Kidney capillary endothelial cell (primary cell): ENCODE results near the gene SP5.
"Not testable (repeated sequence)": the region's sequence is repeated elsewhere in the genome, so short reads cannot be mapped to it uniquely, and the experiment has no call there.

ENCODE experiments used
- DNase-seq: peaks from one replicate; pipeline ENCODE4 v3.0.0-alpha.2; 2018; ENCODE audit warnings: low spot score

SP5 gene

DNA sequence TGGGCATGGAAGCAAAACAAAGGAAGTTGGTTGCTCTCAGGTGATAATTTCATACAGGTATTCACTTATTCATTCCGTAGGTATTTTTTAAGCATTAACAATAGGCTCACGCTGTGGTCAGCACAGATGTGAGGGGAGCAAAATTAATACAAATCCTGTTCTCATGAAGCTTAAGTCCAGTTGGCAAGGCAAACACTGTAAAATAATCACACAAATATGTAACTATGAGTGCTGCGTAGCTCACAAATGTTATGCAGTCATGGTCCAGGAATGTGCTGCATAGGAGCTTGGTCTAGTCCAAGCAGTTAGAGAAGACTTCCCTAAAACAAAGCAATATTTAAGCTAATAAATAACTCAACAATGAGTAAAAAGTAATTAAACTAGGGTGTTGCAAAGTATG lies 23.9 kb downstream of the SP5 start:
- no peak for DNase-seq

DNA sequence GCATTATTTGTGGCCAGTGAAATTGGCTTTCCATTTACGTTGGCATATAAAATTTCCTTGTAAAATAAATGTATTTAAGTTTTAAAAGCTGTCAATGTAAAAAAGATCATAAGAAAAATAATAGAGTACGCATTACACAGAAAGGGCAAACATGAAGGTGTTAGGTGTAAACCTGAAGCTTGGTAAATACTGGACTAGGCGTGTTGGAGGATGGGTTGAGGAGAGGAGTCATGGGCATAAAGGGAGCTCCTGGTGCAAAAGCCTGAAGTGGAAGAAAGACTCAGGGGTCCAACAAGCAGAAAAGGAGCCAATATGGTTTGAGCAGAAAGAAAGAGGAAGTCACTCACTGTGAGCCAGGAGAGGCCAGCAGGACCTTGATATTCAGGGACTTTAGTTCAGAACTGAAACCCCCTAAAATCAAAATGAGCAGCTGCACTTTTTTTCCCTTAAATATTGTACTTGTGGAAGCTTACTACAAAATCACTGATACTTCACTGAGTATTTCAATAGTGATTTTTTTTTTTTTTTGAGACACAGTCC lies 24.4 kb downstream of the SP5 start:
- DNase-seq, result no peak

DNA sequence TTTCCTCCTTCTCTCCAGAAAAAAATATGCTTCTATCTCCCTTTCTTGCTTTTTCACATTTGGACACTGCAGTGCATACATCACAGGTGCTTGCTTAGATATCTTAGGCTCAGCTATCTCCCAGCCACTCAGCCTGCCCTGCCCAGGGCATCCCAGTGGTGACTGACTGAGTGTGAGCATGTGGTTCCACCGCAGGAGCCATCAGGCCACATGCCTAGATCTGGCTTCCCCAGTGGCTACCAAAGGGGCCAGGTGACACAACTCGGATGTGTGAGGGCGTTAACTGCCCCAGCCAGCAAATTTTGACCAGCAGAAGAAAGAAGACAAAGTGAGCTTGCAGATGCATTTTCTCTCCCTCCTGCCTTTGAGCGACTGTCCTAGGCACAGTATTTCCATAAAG lies 25.5 kb downstream of the SP5 start:
- DNase-seq, result no peak

DNA sequence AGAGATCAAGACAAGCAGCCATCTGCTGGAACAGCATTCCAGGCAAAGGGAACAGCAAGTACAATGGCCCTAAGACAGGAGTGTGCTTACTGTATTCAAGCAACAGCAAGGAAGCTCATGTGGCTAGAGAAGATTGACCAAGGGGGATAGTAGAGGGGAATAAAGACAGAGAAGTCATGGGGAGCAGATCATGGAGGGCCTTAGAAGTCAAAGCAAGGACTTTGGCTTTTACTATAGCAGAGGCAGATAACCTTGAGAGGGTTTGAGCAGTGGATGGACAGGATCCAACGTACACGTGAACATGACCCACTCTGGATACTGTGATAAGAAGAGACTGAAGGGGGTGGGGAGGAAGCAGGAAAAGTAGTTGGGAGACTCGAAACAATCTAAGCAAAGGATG lies 26.9 kb downstream of the SP5 start:
- DNase-seq, result no peak

DNA sequence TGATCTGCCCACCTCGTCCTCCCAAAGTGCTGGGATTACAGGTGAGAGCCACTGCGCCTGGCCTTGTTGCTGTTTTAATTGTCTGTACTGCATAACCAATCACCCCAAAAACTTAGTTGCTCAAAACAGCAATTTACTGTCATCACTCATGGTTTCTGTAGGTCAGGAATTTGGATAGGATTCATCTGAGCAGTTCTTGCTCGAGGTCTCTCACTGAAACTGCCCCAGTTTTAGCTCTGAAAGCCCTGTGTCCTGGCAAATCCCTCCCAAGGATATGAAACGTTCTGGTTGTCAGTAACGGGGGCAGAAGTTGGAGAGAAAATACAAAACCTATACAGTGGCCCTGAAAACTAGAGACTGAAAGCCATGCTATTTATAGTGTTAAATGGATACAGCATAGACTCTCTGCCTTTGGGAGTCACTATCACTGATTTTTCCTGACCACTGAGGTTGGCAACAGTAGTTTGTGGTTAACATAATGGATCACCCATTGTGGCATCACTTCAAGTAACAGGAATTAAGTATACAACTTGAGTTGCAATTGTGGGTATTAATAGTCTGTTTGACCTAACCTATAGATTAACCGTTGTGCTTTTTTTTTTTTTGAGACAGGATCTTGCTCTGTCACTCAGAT lies 27.9 kb downstream of the SP5 start:
- no peak for DNase-seq

DNA sequence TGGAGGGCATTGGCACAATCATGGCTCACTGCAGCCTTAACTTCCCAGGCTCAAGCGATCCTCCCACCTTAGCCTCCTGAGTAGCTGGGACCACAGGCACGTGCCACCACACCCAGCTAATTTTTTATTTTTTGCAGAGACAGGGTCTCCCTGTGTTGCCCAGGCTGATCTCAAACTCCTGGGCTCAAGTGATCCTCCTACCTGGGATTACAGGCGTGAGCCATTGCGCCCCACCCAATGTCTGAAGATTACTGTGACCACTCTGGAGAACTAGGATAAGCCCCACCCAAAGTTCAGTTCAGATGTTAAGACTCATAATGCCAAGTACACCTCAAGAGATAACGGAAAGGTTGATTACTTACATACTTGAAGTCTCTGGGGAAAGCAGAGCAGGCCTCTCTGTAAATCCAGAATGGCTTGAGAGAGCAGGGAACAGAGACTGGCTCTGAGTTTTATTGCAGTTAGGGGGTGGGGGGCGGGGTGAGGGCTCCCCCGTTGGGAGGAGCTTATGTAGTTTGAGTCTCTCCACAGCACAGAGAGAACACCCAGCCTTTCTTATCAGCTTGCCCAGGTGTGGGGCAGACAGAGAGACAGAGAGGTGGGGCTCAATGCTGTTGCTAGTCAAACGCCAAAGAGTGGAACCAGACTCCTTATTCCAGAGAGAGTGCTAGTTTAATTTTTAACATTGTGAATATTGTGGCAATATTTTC lies 28.5 kb downstream of the SP5 start:
- no peak for DNase-seq

DNA sequence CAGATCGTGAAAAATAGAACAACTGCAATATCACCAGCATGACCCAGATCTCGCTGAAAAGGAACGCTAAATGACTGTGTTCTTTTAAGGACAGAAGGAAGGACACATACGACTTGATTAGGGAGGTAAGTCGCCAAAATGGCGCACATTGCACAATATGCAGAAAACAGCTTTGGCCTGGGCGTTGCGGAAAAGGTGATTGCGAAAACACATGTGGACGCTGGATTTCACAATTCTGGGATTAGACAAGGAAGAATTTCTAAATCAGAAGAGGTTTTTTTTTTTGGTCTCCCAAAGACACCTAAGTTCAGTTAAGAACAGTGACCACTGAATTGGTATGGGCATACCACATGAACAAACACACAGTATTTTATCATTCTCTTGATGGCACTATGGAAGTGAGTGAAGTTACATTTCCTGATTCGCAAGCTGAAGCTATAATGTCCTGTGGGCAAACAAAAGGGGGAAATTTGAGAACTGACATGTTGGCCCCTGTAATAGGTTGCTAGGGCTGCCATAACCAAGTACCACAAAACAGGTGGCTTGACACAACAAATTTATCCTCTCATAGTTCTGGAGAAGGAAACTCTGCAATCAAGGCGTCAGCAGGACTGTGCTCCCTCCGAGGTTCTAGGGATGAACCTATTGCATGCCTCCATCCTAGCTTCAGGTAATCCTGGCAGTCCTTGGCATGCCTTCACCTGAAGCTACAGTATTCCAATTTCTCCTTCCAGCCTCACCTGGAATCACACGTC lies 29.3 kb downstream of the SP5 start:
- no peak for DNase-seq

DNA sequence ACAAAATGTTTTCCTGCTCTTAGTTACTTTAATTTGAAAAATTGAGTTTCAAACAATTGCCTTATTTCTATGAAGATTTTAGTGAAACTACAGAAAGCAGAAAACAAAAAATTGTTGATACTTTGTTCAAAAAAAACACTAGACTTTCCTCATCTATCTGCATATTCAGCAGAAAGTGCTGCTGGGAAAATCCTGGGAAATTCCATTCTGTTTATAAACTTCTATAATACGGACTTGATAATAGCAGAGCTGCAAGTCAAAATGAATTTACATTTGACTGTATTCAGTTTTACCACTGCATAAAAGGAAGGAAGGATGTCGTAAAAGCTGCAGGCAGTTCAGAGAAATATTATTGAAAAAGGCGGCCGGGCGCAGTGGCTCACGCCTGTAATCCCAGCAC lies 30.2 kb downstream of the SP5 start:
- DNase-seq, result no peak

DNA sequence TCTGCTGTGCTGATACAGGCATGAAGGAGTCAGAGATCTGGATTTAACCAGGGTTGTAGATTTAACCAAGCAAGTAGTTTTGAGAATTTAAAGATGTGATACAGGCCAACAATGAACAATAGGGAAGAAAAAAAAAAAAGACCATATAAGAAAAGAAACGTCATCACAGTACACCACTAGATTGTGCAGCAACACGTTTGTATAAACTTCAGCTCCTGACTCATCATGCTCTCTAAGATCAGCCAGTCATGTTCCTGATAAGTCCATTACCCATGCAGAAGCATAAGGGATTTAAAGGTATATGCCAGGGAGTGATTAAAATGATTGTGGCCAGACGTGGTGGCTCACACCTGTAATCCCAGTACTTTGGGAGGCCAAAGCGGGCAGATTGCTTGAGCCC lies 32.8 kb downstream of the SP5 start:
- no peak for DNase-seq

DNA sequence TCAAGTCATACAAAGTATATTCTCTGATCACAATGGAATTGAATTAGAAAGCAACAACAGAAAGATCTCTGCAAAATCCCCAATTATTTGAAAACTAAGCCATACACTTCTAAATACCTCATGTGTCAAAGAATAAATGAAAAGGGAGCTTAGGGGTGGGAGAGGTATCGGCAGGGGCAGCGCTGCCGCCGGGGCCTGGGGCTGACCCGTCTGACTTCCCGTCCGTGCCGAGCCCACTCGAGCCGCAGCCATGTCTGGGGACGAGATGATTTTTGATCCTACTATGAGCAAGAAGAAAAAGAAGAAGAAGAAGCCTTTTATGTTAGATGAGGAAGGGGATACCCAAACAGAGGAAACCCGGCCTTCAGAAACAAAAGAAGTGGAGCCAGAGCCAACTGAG lies 36.4 kb downstream of the SP5 start:
- DNase-seq, result not testable (repeated sequence)

DNA sequence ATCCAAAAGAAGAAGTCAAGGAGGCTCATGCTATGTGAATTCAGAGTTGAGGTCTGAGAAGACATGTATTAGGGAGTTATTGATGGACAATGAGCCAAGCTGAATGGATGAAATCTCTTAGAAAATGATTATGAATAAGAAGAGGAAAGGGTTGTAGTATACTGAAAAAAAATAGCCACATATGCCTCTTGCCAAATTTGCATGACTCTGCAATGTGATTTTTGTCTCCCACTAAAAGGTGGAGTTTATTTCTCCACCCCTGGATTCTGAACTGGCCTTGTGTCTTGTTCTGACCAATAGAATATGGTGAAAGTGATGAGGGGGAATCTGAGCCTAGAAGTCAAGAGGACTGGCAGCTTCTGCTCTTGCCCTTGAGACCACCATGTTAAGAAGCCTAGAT lies 46.4 kb downstream of the SP5 start:
- DNase-seq, result no peak

DNA sequence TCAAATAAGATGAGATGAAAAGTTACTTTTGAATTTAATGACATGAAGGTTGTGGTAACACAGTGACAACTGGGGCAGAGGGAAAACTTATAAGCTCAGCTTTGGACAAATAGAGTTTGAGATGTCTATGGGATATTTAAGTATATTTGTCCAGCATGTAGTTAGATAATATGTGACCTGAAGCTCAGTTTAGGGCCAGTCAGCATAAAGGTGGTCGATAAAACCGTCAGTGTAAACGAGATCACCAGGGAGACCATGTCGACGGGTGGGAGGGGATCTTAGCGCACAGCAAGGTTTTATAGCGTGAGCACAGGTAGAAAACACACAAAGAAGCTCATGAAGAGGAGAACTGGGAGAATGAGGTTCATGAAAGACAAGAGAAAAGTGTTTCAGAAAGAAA lies 47.6 kb downstream of the SP5 start:
- no peak for DNase-seq

DNA sequence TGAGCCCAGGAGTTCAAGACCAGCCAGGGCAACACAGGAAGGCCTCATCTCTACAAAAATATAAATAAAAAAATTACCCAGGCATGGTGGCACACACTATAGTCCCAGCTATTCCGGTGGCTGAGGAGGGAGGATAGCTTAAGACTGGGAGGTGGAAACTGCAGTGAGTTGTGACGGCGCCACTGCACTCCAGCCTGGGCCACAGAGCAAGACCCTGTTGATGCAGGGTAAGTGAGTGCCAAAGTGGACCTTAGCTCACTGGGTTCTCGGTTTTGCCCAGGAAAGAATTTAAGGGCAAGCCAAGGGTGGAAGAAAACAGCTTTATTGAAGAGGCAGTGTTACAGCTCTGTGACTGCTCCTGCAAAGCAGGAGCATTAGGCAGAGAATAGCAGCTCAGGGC lies 48.1 kb downstream of the SP5 start:
- no peak for DNase-seq

DNA sequence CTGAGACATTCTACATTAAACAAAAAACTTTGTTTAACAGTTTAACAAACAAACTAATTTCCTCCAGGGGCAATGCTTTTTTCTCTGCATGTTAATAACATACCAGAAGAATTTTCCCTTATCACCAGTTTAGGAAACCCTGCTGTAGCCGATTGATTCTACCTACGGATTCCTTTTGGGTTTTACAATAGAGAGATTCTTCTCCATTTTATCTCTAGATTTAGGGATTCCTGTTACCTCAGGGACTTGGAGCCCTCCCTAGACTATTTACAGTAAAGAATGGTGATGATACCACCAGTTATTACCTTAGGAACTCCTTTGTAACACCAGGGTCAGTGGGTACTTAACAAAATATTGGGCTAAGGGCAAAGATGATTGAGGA lies 49.7 kb downstream of the SP5 start:
- DNase-seq, result no peak

DNA sequence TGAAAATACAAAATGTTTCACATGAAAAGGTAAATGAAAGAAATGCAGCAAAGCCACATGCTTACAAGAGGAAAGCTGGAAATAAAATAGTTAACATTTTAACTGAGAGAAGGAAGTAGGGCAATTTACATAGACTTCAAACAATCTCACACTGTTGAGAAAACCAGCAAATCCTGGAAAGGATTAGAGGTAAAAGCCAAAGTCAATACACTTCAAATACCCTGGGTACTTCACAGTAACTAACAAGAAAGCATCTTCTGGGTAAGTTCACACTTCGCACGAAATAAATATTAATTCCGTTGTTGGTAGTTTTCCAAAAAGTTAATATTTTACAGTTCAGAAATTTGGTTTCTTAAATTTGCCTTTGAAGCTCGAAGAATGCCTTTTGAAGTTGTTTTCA lies 51.6 kb downstream of the SP5 start:
- DNase-seq, result no peak
